Measurements from ENCODE around the gene PLA2G4C.

- TF ChIP-seq CTCF (IDR thresholded peaks at IDR 0.05; ENCODE audit: low read length), result no peak
- no peak for TF ChIP-seq EZH2 (IDR thresholded peaks at IDR 0.05; ENCODE audit: borderline replicate concordance, low read length)
These were observed 7.5 kb upstream of the PLA2G4C start for GRCh38 chr19:48118131-48118517.

Measured in OCI-LY1 (cell line).